Ecto neural progenitor cell (in vitro differentiated cells): ENCODE results near the gene LRP1B.
"Not testable (repeated sequence)": the region's sequence is repeated elsewhere in the genome, so short reads cannot be mapped to it uniquely, and the experiment has no call there.

ENCODE experiments used
- DNase-seq: peaks from one replicate; pipeline ENCODE4 v3.0.0-alpha.2; 2018; ENCODE audit warnings: low spot score

The LRP1B gene

GRCh38 chr2:141889788-141890187 lies 241.0 kb downstream of the LRP1B start:
- no peak for DNase-seq

GRCh38 chr2:141888987-141889555 lies 241.7 kb downstream of the LRP1B start:
- no peak for DNase-seq

DNA sequence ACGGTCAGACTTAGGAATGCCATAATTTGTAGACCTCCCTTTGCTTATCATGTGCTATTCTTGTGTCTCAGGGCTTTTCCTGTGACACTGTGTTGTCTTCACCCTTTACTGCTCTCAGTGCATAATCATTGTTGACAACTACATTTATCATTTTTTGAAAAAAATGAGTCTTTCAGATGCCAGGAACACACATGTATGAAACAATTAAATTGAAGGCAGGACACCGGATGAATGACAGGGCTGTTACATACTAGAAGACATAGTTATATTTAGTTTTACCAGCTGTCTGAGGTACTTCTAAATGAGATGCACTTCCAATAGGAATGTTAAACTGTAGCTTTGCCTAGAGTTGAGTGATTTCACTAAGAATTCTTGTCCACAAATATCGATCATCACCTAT lies 243.5 kb downstream of the LRP1B start:
- no peak for DNase-seq

GRCh38 chr2:141878016-141878415 lies 252.8 kb downstream of the LRP1B start:
- no peak for DNase-seq

DNA sequence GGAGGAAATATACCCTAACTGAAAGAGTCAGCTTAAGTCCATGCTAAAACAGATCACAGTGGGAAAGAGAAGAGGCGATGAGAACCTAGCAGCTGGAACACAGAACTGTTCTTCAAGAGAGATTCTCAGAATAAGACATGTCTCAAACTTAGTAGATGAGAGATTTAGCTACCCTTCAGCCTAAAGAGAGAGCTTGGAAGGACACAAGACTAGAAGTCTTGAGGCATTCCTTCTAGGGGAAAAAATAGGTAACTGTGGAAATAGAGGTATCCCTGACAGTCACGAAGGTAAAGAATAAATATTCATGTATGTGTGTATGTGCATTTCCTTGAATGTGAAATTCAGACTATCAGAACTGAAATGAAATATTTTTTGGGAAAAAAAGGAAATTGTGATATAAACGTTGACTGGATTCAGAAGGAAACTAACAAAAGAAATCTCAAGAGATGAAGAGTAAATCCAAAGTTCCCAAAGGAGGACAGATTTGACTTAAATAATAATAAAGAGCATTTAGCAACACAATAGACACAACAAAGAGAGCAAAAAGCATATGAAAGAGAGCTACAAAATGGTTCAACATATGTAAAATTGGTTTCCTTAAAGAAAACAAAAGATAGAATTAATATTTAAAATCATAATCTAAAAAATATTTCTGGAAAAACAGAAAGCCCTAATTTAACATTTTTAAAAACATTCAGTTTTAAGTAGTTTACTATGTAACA lies 258.7 kb downstream of the LRP1B start:
- DNase-seq = no peak

DNA sequence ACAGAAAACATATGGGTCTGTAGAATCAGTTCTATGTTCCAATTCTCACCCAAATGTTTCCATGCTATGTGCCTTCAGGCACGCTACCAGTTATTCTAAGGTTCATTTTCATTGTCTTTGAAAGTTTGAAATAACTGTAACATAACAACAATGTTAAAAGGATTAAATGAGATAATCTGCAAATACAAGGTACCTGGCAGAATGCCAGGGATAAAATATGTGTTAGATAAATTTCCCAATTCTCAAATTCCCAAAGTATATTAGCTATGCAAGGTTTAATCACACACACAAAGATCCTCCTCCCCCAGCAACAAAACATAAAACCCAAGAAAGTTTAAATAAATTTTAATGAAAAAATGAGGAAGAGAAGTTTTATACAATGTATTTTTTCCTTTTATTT lies 261.2 kb downstream of the LRP1B start:
- no peak for DNase-seq

DNA sequence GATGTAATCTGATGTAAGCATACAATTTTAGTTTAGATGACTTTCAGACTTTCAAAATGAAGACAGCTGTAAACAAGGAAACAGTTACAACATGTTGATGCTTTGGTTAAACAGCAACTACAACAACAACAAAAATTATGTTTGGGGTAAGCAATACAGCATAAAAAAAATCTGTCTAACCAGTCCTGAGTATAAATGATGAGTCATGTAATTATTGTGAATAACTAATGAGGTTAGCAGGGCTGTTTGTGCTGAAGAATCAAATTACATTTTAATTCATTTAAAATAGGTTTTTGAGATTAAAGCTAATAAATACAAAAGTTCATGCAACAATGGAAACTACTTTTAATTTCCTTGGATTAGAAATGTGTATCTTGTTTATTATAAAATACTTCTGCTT lies 266.9 kb downstream of the LRP1B start:
- no peak for DNase-seq

- no peak for DNase-seq
Measured at GRCh38 chr2:141856215-141856919, 274.4 kb downstream of the LRP1B start.

DNA sequence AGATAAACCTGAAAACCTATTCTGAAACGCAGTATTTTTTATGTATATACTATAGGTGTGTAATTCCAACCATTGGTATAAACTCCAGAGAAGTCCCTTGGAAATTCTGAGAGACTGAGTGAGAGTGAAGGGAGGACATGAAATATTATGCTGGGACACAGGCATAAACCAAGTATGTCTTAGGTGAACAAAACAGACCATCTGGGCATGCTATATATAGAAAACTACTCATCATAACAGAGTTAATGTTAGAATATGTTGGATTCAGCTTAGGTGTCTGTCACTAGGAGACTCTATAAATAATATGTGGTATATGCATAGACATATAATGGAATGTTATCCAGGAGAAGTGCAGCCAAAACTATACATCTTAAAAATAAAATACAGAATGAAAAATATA lies 282.6 kb downstream of the LRP1B start:
- DNase-seq = no peak

- DNase-seq = no peak
Measured at GRCh38 chr2:141844231-141844630, 286.6 kb downstream of the LRP1B start.

GRCh38 chr2:141835103-141835502 lies 295.7 kb downstream of the LRP1B start:
- DNase-seq = no peak

- no peak for DNase-seq
Measured at GRCh38 chr2:141828761-141829160, 302.1 kb downstream of the LRP1B start.

DNA sequence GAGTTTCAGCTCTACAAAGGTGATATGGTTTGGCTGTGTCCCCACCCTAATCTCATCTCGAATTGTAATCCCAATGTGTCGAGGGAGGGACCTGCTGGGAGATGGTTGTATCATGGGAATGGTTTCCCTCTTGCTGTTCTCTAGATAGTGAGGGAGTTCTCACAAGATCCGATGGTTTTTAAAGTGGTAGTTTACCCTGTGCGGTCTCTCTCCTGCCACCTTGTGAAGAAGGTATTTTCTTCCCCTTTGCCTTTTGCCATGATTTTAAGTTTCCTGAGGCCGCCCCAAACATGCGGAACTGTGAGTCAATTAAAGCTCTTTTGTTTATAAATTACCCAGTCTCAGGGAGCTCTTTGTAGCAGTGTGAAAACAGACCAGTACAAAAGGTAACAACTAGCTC lies 306.0 kb downstream of the LRP1B start:
- no peak for DNase-seq

DNA sequence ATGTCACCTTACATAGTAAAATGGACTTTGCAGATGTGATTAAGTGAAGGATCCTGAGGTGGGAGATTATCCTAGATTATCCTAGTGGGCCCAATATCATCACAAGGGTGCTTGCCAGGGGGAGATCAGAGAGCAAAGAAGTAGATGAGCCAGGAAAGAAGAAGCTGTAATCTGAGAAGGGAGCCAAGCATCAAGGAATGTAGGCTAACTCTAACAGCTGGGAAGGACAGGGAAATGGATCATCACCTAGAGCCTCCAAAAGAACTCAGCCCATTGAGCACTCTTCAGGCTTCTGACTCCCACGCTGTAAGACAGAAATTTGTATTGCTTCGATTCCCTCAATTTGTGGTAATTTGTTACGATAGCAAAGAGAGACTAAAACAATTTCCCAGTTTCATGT lies 309.9 kb downstream of the LRP1B start:
- no peak for DNase-seq

- DNase-seq = not testable (repeated sequence)
Measured at GRCh38 chr2:141815320-141815719, 315.5 kb downstream of the LRP1B start.

DNA sequence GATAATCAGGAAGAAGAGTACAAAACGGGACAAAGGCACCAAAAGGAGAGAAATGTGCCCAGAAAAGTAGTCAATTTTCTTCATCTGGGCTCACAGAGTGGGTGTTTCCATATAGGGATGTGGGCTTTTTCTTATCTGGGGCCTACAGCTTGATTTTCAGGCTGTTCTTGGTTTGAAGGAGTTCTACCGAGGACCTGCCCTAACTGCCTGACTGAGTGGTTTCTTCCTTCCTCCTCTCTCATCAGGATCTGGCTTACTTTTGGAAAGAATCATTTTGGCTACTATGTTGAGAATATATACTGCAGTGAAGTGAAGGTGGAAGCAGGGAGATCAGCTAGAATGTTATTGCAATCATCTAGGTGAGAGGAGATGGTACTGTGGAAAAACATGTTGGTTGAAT lies 316.7 kb downstream of the LRP1B start:
- no peak for DNase-seq

DNA sequence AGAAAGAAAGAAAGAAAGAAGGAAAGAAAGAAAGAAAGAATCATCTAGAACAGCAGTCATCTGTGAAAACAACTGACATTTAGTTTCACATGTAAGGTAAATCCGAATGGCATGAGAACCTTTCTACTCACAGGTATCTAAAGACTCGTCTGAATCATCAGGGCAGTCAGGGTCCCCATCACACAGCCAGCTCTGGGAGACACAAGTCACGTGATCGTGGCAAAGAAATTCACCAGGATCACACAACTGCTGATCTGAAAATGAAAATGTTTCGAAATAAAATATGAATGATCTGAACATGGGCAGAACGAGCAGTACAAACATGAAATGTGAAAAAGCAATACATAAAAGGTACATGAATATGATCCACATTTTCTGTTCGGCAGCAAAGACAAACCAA lies 320.7 kb downstream of the LRP1B start:
- no peak for DNase-seq

DNA sequence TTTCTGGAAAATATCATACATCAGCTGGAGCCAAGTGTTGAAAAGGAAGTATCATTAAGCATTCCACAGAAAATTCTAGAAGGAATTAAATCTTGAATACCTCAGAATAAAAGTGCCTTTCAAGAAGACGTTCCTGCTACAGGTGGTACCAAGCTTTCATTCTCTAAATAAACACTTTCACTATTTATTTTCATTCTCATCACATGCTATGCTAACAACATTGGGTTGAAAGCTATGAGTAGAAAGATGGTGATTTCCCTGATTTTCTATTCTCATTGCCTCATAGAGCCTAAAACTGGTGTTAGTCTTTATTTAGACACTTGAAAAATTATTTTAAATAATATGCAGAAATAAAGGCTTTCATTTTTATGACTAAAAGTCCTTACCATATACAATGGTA lies 324.7 kb downstream of the LRP1B start:
- no peak for DNase-seq

GRCh38 chr2:141805302-141805701 lies 325.5 kb downstream of the LRP1B start:
- no peak for DNase-seq

DNA sequence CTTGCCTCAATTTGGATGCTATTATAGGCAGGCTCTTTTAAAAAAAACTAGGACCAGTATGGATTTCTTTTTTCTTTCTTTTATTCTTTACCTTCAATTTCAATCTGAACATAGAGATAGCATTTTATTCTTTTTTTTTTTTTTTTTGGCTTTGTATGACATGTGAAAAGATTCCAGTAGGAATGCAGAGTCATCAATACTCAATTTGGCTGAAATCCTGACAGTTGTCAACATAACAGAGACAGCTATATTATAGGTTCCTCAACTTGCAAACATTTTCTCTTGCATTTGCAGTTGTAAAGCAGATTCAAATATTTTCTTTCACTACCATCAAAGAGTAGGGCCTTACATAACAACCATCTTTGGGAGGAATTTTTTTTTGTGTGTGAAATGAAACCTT lies 334.4 kb downstream of the LRP1B start:
- no peak for DNase-seq

DNA sequence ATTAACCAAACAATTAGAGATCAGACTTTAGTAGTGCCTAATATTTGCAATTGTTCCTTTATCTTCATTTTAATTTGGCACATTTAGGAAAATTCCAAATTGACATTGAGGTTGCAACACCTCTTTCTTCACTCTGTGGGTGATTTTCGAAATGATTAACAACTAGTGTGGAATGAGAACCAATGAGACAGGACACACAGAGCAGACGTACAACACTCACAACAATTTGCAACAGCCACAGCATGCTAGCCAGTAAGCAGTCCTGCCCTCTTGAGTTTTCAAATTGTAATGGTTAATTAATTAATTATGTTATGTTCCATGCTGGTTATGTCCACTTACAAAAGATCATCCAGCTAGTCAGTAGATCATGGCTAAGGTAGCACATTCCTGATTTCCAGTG lies 339.3 kb downstream of the LRP1B start:
- DNase-seq = no peak

DNA sequence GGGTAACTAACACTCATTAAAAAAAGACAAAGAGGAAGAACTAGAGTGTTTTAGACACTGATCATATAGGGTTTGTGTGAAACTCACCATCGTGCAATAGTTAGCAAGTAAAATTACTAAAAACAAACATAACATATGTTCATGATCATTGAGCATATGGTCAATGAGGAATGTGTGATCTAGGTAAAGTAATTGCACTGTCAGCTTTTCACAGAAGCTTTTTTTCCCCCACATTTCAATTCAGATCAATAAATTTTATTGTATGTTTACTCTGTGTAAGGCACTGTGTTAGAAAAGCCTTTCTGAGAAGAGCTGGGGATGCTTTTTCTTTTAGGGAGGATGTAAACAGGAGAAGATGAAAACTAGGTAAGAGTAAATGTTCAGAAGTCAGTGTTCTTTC lies 348.2 kb downstream of the LRP1B start:
- no peak for DNase-seq

DNA sequence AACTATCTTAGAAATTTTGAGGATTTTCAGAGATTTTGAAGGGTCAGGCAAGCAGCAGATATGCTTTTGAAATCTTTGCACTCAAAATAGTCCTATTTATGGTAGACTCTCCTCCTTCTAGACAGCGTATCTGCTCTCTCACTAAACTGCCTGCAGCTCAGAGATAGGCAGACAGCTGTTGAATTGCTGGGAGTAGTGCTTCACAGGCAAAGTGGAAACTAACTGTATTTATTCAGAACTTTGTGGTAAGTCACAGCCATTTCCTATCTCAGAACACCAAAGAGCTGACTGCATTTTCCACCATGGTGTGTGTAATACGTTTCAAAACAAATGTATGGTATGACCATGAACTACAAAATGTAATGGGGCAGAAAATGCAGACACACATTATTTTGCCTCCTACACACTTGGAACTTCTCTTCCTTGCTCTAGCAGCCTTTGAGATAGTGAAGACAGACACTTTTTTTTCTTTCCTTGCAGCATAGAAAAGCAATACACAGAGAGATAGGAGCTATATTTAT lies 352.4 kb downstream of the LRP1B start:
- no peak for DNase-seq
